IgD-negative memory B cell (primary cell): ENCODE measurements around the gene ZMYND15. TPM values are rescaled to one million over a fixed set of nuclear protein-coding genes. Genes with fewer than 3 reads are reported as not detected.

ENCODE experiments used
- H3K27ac Mint-ChIP-seq, 3 donors: one replicate each; pipeline ENCODE4 v1.8.0; 2020 to 2022; ENCODE audit warnings: mild to moderate bottlenecking in 3 of 3, mixed read lengths in 3 of 3, moderate library complexity in 1 of 3
- H3K27me3 Mint-ChIP-seq: one replicate; pipeline ENCODE4 v1.8.0; 2021; ENCODE audit warnings: mixed read lengths
- H3K36me3 Mint-ChIP-seq: one replicate; pipeline ENCODE4 v1.8.0; 2020; ENCODE audit warnings: mild to moderate bottlenecking, mixed read lengths
- H3K4me1 Mint-ChIP-seq, 3 donors: one replicate each; pipeline ENCODE4 v1.8.0; 2020 to 2022; ENCODE audit warnings: mixed read lengths in 3 of 3, mild to moderate bottlenecking in 1 of 3
- H3K4me3 Mint-ChIP-seq, 4 donors: one replicate each; pipeline ENCODE4 v1.8.0; 2020 to 2022; ENCODE audit warnings: mild to moderate bottlenecking in 4 of 4, mixed read lengths in 4 of 4, moderate library complexity in 3 of 4
- H3K9me3 Mint-ChIP-seq, 3 donors: one replicate each; pipeline ENCODE4 v1.8.0; 2020 to 2021; ENCODE audit warnings: mixed read lengths in 3 of 3, mild to moderate bottlenecking in 1 of 3
- polyA plus RNA-seq: library from polyadenylated mRNA; unstranded; fragments of 300-500 nt; fragmentation: Illumina TruSeq; gene quantifications from one replicate; pipeline ENCODE4 v1.2.3, GENCODE V29; 2021

Gene ZMYND15
- polyA plus RNA-seq, 1 donor from 2014 or later: not detected

DNA sequence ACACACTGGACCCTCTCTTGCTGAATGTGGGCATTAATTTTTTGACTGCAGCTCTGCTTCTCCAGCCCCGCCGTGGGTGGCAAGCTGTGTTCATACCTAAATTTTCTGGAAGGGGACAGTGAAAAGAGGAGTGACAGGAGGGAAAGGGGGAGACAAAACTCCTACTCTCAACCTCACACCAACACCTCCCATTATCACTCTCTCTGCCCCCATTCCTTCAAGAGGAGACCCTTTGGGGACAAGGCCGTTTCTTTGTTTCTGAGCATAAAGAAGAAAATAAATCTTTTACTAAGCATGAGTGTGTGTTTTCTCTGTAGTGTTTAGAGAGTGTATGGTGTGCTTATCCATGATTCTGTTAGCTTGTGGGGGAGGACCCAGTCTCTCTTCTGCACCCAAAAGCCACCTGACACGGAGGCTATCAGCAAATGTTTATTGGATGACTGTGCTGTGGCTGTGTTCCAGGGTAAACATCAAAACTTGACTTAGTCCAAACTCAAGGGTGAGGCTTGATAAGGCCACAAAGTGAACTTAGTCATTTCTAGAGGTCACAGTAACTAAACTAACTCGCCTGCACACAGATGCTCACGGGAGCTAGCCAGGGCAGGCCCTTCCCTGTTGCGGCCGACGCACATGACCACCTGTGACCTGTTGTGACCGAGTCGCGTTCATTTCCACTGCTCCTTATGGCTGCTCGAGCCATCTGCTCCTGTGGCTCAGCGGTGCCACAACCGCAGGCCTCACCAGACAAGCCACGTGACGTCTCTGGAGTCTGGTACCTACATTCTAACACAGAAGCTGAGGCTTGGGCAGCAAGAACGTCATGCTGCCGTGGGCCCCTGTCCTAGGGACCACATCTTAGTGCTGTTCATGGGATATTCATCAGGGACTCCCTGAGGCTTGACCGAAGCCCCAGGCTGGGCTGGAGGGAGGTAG lies 18.2 kb upstream of the ZMYND15 start:
- no peaks in the 10 kb centered on the region for H3K27me3 Mint-ChIP-seq
- peak overlapping the region in 1 of 4 donors; percentile 30 for H3K4me3 Mint-ChIP-seq
- H3K4me1 Mint-ChIP-seq: peaks cover 11 to 12% (median 11%) of the 10 kb centered on the region in 3 donors
- H3K27ac Mint-ChIP-seq: peak overlapping the region; percentile 73 to 87 (median 76)
- no peaks in the 10 kb centered on the region for H3K9me3 Mint-ChIP-seq
- H3K36me3 Mint-ChIP-seq: no peaks in the 10 kb centered on the region

DNA sequence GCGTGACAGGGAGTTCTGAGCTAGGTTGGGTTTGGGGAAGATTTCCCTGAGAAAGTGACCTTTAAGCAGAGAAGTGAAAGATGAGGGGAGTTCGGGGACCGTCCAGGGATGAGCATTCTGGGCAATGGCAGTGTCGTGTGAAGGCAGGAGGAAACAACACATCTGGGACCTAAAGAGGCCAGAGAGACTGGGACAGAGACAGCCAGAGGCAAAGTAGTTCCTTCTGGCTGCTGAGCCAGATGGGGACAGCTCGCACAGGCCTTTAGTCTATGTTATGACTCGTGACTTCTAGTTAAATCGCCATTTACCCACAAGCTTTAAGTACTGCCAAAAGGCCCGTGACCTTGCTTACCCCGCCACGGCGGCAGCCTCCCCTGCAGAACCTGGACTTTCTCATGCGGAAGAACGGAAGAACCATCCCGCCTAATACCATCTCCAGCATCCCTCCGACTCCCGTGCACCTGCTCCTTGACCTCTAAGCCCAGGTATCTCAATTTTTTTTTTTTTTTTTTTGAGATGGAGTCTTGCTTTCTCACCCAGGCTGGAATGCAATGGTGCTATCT lies 16.9 kb upstream of the ZMYND15 start:
- peak overlapping the region in 1 of 4 donors; percentile 16 for H3K4me3 Mint-ChIP-seq
- H3K36me3 Mint-ChIP-seq: no peaks in the 10 kb centered on the region
- H3K27me3 Mint-ChIP-seq: no peaks in the 10 kb centered on the region
- peaks cover 12 to 14% (median 13%) of the 10 kb centered on the region in 3 donors for H3K4me1 Mint-ChIP-seq
- H3K9me3 Mint-ChIP-seq: no peaks in the 10 kb centered on the region
- peak overlapping the region in 1 of 3 donors; percentile 43 for H3K27ac Mint-ChIP-seq

DNA sequence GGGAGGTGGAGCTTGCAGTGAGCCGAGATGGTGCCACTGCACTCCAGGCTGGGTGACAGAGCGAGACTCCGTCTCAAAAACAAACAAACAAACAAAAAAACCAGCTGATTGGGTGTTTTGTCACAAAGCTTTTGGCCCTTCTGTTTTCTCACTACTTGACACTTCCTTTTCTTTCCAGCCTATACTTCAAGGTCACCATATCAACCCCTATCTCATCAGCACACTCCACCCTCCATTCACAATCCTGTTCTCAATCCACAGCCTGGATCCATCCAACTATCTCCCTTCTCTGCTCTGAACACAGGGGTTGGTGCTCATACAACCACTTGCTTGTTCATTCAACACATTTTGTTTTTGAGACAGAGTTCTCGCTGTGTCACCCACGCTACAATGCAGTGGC lies 15.0 kb upstream of the ZMYND15 start:
- no peak overlapping the region for H3K4me3 Mint-ChIP-seq

DNA sequence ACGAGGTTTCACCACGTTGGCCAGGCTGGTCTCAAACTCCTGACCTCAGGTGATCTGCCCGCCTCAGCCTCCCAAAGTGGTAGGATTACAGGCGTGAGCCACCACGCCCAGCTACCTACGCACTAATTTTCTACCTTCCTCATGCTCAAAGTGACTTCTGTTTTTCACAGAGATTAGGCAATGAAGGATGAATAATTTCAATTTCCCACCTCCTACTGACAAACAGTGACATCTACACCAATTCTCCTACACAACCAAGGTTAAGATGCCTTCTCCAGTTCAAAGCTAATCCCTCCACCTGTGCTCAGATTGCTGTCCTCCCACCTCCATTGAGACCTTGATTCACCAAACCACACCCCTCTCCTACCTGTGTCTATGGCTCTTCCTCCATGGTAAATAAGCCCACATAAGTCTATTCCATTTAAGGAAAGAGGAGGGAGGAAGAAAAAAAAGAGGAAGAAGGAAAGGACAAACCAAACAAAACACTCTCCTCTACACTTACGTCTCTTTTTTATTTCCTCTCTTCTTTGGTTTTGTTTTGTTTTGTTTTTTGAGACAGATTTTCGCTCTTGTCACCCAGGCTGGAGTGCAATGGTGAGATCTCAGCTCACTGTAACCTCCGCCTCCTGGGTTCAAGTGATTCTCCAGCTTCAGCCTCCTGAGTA lies 13.9 kb upstream of the ZMYND15 start:
- Mint-ChIP-seq H3K27me3 (no peaks in the 10 kb centered on the region), H3K36me3 (no peaks in the 10 kb centered on the region), H3K4me1 (peaks cover 13 to 16% (median 14%) of the 10 kb centered on the region in 3 donors), H3K9me3 (no peaks in the 10 kb centered on the region), H3K4me3 (peak overlapping the region in 1 of 4 donors; percentile 37), H3K27ac (peak overlapping the region in 1 of 3 donors; percentile 40)

More for the DNA sequence above, 15.0 kb upstream of the ZMYND15 start:
- H3K36me3 Mint-ChIP-seq: no peaks in the 10 kb centered on the region
- H3K4me1 Mint-ChIP-seq: peaks cover 12 to 14% (median 13%) of the 10 kb centered on the region in 3 donors
- H3K27ac Mint-ChIP-seq: no peak overlapping the region
- no peaks in the 10 kb centered on the region for H3K9me3 Mint-ChIP-seq
- H3K27me3 Mint-ChIP-seq: no peaks in the 10 kb centered on the region

DNA sequence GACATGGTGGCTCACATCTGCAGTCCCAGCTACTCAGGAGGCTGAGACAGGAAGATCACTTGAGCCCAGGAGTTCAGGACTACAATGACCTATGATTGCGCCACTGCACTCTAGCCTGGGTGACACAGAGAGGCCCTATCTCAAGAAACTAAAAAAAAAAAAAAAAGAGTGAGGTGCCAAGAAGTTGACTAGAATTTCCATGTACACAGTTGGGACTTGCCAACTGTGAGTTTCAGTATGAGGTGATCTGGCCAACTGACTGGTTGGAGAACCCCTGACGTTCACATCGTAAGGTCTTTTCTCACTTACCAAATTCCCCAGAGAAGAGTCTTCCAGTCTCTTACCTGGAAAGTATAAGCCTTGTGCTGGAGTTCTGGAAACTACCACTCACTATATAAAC lies 11.5 kb upstream of the ZMYND15 start:
- Mint-ChIP-seq H3K9me3 (no peaks in the 10 kb centered on the region), H3K4me3 (peak overlapping the region in 1 of 4 donors; percentile 12), H3K27me3 (no peaks in the 10 kb centered on the region), H3K36me3 (no peaks in the 10 kb centered on the region), H3K27ac (no peak overlapping the region), H3K4me1 (peaks cover 15 to 20% (median 18%) of the 10 kb centered on the region in 3 donors)

DNA sequence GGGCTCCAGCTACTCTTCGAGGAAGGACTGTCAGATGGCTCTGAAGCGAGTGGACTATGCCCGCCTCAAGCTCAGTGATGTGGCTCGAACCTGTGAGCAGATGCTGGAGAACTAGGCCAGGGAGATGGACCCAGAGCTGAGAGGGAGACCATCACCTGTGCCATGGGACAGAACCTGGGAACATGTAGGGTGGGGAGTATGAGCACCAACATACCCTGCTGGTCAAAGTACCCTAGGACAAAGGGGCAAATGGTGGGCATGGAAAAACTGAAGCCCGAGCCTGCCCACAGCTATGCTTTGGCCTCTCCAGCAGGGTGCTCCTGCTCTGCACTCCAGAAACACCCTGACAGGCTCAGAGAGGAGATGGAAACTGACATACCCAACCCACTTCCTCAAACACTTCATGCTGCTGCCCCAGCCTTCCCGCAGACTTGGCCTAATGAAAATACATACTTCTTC lies 6.5 kb upstream of the ZMYND15 start:
- Mint-ChIP-seq H3K9me3 (no peaks in the 10 kb centered on the region), H3K36me3 (peaks cover 2% of the 10 kb centered on the region), H3K4me3 (peak overlapping the region; percentile 41 to 89 (median 74)), H3K27ac (peak overlapping the region; percentile 70 to 94 (median 92)), H3K4me1 (peaks cover 20 to 40% (median 22%) of the 10 kb centered on the region in 3 donors), H3K27me3 (no peaks in the 10 kb centered on the region)

DNA sequence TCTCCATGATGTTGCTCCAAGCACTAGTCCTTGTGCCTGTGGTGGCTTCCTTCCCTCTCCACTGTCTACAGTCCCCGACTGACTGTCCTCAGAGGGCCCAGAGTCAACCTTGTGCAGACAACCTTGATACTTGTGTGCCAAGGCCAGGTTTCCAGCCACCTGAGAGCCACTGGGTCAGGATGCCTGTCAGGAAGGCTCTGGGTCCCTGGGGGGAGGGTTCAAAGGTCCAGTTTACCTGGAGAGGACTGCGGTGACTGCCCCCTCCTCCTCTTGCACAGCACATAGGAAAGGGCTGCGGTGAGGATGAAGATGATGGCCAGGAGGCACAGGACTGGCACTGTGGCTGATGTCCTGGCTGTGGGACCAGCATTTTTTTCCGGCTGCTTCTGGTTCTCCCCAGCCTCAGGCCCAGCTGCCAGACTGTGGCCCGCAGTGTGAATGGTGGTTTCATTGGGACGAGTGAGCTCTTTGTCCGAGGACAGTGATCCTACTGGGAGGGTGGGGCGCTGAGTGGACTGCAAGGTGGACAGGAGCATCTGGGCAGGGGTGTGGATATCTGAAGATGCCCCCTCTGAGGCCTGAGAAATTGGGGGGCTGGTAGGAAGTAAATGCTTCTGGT lies 4.7 kb upstream of the ZMYND15 start:
- peak overlapping the region in 1 of 4 donors; percentile 20 for H3K4me3 Mint-ChIP-seq
- H3K36me3 Mint-ChIP-seq: peaks cover 2% of the 10 kb centered on the region
- H3K9me3 Mint-ChIP-seq: no peaks in the 10 kb centered on the region
- H3K27me3 Mint-ChIP-seq: no peaks in the 10 kb centered on the region
- H3K27ac Mint-ChIP-seq: peak overlapping the region in 2 of 3 donors; percentile 43 to 94
- H3K4me1 Mint-ChIP-seq: peaks cover 22 to 46% (median 28%) of the 10 kb centered on the region in 3 donors

DNA sequence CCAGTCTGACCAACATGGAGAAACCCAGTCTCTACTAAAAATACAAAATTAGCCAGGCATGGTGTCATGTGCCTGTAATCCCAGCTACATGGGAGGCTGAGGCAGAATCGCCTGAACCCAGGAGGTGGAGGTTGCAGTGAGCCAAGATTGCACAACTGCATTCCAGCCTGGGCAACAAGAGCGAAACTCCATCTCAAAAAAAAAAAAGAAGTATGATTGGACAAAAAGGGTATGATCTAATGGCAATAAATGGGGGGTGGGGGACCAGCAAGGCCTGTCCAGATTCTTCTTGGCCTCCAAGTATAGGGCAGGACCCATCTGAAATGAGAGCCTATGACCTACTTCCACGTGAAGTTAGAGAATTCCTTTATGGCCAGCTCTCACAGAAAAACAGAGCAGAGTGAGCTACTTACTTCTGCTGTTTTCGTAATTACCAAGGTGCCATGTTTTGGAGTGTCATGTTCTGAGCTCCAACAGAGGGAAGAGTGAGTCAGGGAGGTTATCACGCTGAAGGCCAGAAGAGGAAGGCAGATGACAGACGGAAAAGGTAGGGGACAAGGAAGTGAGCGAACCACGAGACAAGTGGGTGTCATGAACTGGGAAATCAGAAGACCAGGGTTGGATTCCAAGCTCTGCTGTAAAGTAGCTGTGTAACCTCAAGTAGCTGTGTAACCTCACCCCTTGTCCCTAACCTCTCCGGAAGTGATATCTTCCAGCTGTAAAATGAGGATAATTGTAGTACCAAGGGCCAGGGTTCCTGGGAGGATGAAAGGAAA lies 3.6 kb upstream of the ZMYND15 start:
- Mint-ChIP-seq H3K36me3 (peaks cover 2% of the 10 kb centered on the region), H3K4me1 (peaks cover 24 to 46% (median 31%) of the 10 kb centered on the region in 3 donors), H3K9me3 (no peaks in the 10 kb centered on the region), H3K27ac (peak overlapping the region; percentile 43 to 72 (median 59)), H3K4me3 (peak overlapping the region in 3 of 4 donors; percentile 13 to 28 (median 20)), H3K27me3 (no peaks in the 10 kb centered on the region)

DNA sequence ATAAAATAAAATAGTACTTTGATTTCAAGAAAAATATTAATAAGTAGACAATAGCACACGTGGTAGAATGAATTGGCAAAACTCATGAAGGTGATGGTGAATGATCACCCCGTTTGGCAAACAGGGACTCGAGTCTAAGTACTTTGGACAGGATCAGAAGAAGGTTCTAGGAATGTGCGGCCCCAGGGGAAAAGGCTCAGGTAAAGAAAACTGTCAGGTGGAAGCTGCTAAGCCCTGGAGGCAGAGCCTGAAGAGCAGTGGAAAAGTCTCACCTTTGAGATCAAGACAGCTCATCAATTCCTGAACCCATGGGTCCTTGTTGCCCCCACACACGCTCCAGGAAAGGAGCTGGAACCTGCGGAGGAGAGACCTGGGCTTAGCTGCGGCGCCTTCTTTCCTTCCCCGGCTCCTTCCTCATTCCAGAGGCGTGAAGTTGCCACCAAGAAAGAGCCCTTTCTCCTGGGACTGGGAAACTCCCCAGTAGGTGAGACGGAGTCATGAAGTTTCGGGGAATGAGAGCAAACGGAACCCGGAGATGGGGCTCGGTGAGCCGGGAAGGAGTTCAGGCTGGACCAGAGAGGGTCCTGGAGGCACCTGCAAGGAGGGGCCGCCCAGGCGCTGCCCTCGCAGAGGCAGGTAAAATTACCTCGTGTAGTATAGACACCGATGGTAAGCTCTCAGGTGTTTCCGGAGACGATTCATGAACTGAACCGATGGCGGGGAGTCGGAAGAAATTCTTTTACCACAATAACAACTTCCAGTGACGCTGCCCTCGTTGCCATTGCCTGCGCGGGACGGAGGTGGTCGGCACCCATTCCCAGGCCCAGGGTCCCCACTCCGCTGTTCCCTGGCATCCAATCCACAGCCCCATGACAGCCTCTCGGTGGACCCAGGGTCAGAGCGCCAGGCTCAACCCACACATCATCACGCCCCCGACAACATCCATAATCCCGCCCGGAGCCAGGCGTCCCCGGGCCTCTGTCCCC lies 1.2 kb upstream of the ZMYND15 start:
- Mint-ChIP-seq H3K4me3 (peak overlapping the region; percentile 86 to 97 (median 94)), H3K36me3 (peaks cover 1% of the 10 kb centered on the region), H3K4me1 (peaks cover 12 to 33% (median 22%) of the 10 kb centered on the region in 3 donors), H3K27ac (peak overlapping the region; percentile 84 to 97 (median 96)), H3K9me3 (no peaks in the 10 kb centered on the region), H3K27me3 (peaks cover 1% of the 10 kb centered on the region)

DNA sequence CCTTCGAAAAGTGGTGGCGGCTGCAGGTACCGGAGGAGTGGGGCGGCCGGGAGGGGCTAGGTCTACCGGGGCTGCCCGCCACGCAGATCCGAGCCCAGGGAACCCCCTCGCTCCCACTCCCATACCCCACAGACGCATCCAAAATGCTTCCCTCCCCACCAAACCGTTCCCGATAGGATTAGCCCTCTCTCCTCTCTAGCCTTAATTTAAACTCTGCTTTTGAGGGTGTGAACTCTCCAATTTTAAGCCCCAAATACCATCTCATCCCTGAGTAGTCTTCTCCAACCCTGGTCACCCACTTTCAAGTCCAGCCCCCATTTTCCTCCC lies 355 bp downstream of the ZMYND15 start:
- peaks cover 5 to 22% (median 19%) of the 10 kb centered on the region in 3 donors for H3K4me1 Mint-ChIP-seq
- H3K27ac Mint-ChIP-seq: peak overlapping the region in 2 of 3 donors; percentile 85 to 86
- H3K36me3 Mint-ChIP-seq: no peaks in the 10 kb centered on the region
- H3K9me3 Mint-ChIP-seq: no peaks in the 10 kb centered on the region
- H3K4me3 Mint-ChIP-seq: peak overlapping the region; percentile 78 to 95 (median 88)
- H3K27me3 Mint-ChIP-seq: peaks cover 6% of the 10 kb centered on the region

DNA sequence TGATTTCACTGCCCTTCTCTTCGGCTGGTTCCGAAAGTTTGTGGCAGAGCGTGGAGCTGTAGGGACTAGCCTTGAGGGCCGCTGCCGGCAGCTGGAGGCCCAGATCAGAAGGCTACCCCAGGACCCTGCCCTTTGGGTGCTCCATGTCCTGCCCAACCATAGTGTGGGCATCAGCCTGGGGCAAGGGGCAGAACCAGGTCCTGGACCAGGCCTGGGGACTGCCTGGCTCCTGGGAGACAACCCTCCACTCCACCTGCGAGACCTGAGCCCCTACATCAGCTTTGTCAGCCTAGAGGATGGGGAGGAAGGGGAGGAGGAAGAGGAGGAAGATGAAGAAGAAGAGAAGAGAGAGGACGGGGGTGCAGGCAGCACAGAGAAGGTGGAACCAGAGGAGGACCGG lies 951 bp downstream of the ZMYND15 start:
- H3K27me3 Mint-ChIP-seq: peaks cover 10% of the 10 kb centered on the region
- H3K27ac Mint-ChIP-seq: peak overlapping the region in 2 of 3 donors; percentile 85 to 86
- no peaks in the 10 kb centered on the region for H3K9me3 Mint-ChIP-seq
- H3K36me3 Mint-ChIP-seq: no peaks in the 10 kb centered on the region
- H3K4me3 Mint-ChIP-seq: peak overlapping the region; percentile 78 to 95 (median 88)
- peaks cover 8 to 19% (median 16%) of the 10 kb centered on the region in 3 donors for H3K4me1 Mint-ChIP-seq

DNA sequence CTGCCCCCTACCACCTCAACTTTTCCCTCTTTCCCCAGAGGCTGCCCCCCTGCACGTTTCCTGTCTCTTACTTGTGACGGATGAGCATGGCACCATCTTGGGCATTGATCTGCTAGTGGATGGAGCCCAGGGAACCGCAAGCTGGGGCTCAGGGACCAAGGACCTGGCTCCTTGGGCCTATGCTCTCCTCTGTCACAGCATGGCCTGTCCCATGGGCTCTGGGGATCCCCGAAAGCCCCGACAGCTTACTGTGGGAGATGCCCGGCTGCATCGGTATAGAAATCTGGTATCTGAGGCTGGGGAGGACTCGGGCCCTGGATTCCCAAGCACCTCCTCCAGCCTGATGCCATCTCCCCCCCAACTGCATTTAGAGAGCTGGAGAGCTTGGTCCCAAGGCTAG lies 1.9 kb downstream of the ZMYND15 start:
- H3K9me3 Mint-ChIP-seq: no peaks in the 10 kb centered on the region
- peak overlapping the region in 2 of 4 donors; percentile 55 to 74 for H3K4me3 Mint-ChIP-seq
- peaks cover 11% of the 10 kb centered on the region for H3K27me3 Mint-ChIP-seq
- no peak overlapping the region for H3K27ac Mint-ChIP-seq
- no peaks in the 10 kb centered on the region for H3K36me3 Mint-ChIP-seq
- H3K4me1 Mint-ChIP-seq: peaks cover 8 to 15% (median 13%) of the 10 kb centered on the region in 3 donors

DNA sequence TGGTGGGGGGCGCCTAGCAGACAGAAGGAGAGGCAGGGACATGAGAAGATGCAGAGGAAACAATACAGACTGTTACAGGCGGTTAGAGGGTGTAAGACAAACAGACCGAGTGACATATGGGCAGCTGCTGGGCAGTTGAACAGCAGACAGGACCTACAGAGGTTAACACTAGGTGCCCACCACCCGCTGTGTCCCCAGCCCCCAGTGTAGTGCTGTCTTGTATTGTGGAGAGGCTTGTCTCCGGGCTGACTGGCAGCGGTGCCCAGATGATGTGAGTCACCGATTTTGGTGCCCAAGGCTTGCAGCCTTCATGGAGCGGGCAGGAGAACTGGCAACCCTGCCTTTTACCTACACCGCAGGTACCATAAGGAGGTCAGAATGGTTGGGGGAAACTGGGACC lies 2.5 kb downstream of the ZMYND15 start:
- Mint-ChIP-seq H3K4me1 (peaks cover 6 to 16% (median 12%) of the 10 kb centered on the region in 3 donors), H3K27ac (peak overlapping the region in 1 of 3 donors; percentile 32), H3K4me3 (peak overlapping the region in 2 of 4 donors; percentile 48 to 74), H3K9me3 (no peaks in the 10 kb centered on the region), H3K36me3 (no peaks in the 10 kb centered on the region), H3K27me3 (peaks cover 14% of the 10 kb centered on the region)
